CD4-positive, alpha-beta T cell (primary cell): ENCODE results near the gene VPS9D1. TPM values are rescaled to one million over a fixed set of nuclear protein-coding genes. Genes with fewer than 3 reads are reported as not detected.

ENCODE experiments used
- ATAC-seq: fragments of 200-7000 bp; cut with Tn5 transposase; one replicate; pipeline ENCODE4 v1.10.0; 2022; ENCODE audit warnings: mild to moderate bottlenecking; ENCODE audit not compliant: poor library complexity
- CTCF ChIA-PET: fragments of 350-600 bp; sonication (Branson Sonifier 250); formaldehyde crosslinking; loops from one replicate; lab custom pipeline; 2021; ENCODE audit warnings: antibody characterized with exemption, inconsistent platforms; lab: Charles Lee
- POLR2A ChIA-PET: fragments of 350-600 bp; sonication (Branson Sonifier 250); formaldehyde crosslinking; loops from one replicate; lab custom pipeline; 2021; ENCODE audit warnings: antibody characterized with exemption, inconsistent platforms; lab: Charles Lee
- DNase-seq, 14 experiments: peaks; one replicate each; pipeline ENCODE4 v3.0.0-alpha.2; 2013 to 2020; ENCODE audit warnings: mixed read lengths in 2 of 14
- H3K27ac ChIP-seq, 2 donors: one replicate each; pipeline versions ENCODE4 v1.5.1 to v1.7.0; 2013; ENCODE audit warnings: low read length in 2 of 2, low read depth in 1 of 2, mild to moderate bottlenecking in 1 of 2
- H3K27me3 ChIP-seq, 2 experiments: 1 replicate in 1 of 2; 2 replicates in 1 of 2; pipeline versions ENCODE4 v1.6.1 to v1.7.0; 2013; ENCODE audit warnings: low read length in 2 of 2, control low read depth in 1 of 2, mild to moderate bottlenecking in 1 of 2, moderate library complexity in 1 of 2; ENCODE audit not compliant: insufficient read depth in 2 of 2, control insufficient read depth in 1 of 2
- H3K36me3 ChIP-seq: one replicate; pipeline ENCODE4 v1.6.1; 2013; ENCODE audit warnings: low read length, control low read depth; ENCODE audit not compliant: insufficient read depth
- H3K4me1 ChIP-seq: one replicate; pipeline ENCODE4 v1.6.1; 2013; ENCODE audit warnings: low read length, control low read depth; ENCODE audit not compliant: insufficient read depth
- H3K4me3 ChIP-seq: one replicate; pipeline ENCODE4 v1.5.1; 2013; ENCODE audit warnings: mild to moderate bottlenecking, low read length, moderate library complexity
- H3K9me3 ChIP-seq, 2 experiments: 1 replicate in 1 of 2; 2 replicates in 1 of 2; pipeline versions ENCODE4 v1.6.1 to v1.7.0; 2013; ENCODE audit warnings: low read length in 2 of 2, mild to moderate bottlenecking in 2 of 2, control low read depth in 1 of 2, moderate library complexity in 1 of 2; ENCODE audit not compliant: control insufficient read depth in 1 of 2, insufficient read depth in 1 of 2
- H3K27ac Mint-ChIP-seq: one replicate; pipeline ENCODE4 v1.8.0; 2020; ENCODE audit warnings: mixed read lengths
- H3K27me3 Mint-ChIP-seq: one replicate; pipeline ENCODE4 v1.8.0; 2021; ENCODE audit warnings: mixed read lengths
- H3K36me3 Mint-ChIP-seq: one replicate; pipeline ENCODE4 v1.8.0; 2021; ENCODE audit warnings: low read depth, mixed read lengths
- H3K4me1 Mint-ChIP-seq: one replicate; pipeline ENCODE4 v1.8.0; 2021; ENCODE audit warnings: low read depth, mixed read lengths
- H3K4me3 Mint-ChIP-seq: one replicate; pipeline ENCODE4 v1.8.0; 2020; ENCODE audit warnings: mild to moderate bottlenecking, mixed read lengths
- H3K9me3 Mint-ChIP-seq: one replicate; pipeline ENCODE4 v1.8.0; 2020; ENCODE audit warnings: mixed read lengths
- intact Hi-C, 2 experiments: fragments of 100-400 bp; cut with DNase I in 1 of 2; cut with micrococcal nuclease in 1 of 2; formaldehyde crosslinking; loops; one replicate each; pipeline versions ENCODE4 v1.15.1 to v1.9.0; 2023 to 2025; cut with DNase I, micrococcal nuclease
- total RNA-seq, 174 experiments: library from RNA in 2 of 174; stranded (reverse) in 2 of 174; gene quantifications; one replicate each; pipeline ENCODE4 v1.2.3 and lab custom pipeline; 2021 to 2026
- TF ChIP-seq, protein P1 (sequence below): fragments of 200-600 bp; IDR thresholded peaks from one replicate; pipeline ENCODE4 v1.8.0; 2022; ENCODE audit warnings: antibody characterized with exemption, mild to moderate bottlenecking

VPS9D1 gene
- total RNA-seq, 2 experiments from 2014 or later, result 18.5 to 21.8 TPM

DNA sequence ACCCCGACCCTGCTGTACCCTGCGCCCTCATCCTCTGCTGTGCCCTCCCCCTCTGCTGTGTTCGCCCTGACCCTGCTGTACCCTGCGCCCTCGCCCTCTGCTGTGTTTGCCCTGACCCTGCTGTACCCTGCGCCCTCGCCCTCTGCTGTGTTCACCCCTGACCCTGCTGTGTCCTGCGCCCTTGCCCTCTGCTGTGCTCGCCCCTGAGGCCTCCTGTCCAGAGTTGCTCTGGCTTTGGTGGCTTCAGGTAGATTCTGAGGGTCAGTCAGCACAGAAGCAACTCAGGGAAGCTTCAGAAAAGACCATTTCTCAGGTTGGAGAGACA, 12.2 kb upstream of the VPS9D1 start:
- Histone ChIP-seq H3K9me3 (no peaks in the 10 kb centered on the region), H3K27me3 (no peaks in the 10 kb centered on the region), H3K36me3 (peaks cover 97% of the 10 kb centered on the region), H3K4me1 (peaks cover 94% of the 10 kb centered on the region), H3K27ac (no peak overlapping the region), H3K4me3 (no peak overlapping the region)
- TF ChIP-seq, protein P1, sequence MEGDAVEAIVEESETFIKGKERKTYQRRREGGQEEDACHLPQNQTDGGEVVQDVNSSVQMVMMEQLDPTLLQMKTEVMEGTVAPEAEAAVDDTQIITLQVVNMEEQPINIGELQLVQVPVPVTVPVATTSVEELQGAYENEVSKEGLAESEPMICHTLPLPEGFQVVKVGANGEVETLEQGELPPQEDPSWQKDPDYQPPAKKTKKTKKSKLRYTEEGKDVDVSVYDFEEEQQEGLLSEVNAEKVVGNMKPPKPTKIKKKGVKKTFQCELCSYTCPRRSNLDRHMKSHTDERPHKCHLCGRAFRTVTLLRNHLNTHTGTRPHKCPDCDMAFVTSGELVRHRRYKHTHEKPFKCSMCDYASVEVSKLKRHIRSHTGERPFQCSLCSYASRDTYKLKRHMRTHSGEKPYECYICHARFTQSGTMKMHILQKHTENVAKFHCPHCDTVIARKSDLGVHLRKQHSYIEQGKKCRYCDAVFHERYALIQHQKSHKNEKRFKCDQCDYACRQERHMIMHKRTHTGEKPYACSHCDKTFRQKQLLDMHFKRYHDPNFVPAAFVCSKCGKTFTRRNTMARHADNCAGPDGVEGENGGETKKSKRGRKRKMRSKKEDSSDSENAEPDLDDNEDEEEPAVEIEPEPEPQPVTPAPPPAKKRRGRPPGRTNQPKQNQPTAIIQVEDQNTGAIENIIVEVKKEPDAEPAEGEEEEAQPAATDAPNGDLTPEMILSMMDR, result no peak
- Mint-ChIP-seq H3K27me3 (no peaks in the 10 kb centered on the region), H3K4me3 (no peak overlapping the region), H3K4me1 (peaks cover 48% of the 10 kb centered on the region), H3K27ac (no peak overlapping the region), H3K9me3 (no peaks in the 10 kb centered on the region), H3K36me3 (peaks cover 94% of the 10 kb centered on the region)
- no peak for ATAC-seq
- ChIA-PET CTCF (no interaction called here), POLR2A (no interaction called here)
- DNase-seq, result no peak
- intact Hi-C loops, result no loop called here

GRCh38 chr16:89732142-89732917, 11.6 kb upstream of the VPS9D1 start:
- DNase-seq (no peak), ATAC-seq (no peak)
- Histone ChIP-seq H3K4me1 (peaks cover 94% of the 10 kb centered on the region), H3K4me3 (no peak overlapping the region), H3K9me3 (no peaks in the 10 kb centered on the region), H3K27ac (no peak overlapping the region), H3K36me3 (peaks cover 97% of the 10 kb centered on the region), H3K27me3 (no peaks in the 10 kb centered on the region)
- peak overlapping the region; percentile 53 for H3K27ac Mint-ChIP-seq
- POLR2A ChIA-PET, result interaction anchor here (1.3 kb wide), 1 partner anchor 9 kb away, joined by 6 read pairs; no protein-coding TSS in a partner anchor
- peaks cover 94% of the 10 kb centered on the region for H3K36me3 Mint-ChIP-seq
- peaks cover 48% of the 10 kb centered on the region for H3K4me1 Mint-ChIP-seq
- TF ChIP-seq, protein P1, result no peak
- intact Hi-C loops, result no loop called here
- CTCF ChIA-PET, result interaction anchor here (0.9 kb wide), 1 partner anchor 128 kb away, joined by 4 read pairs; no protein-coding TSS in a partner anchor
- H3K4me3 Mint-ChIP-seq, result no peak overlapping the region
- H3K27me3 Mint-ChIP-seq, result no peaks in the 10 kb centered on the region
- H3K9me3 Mint-ChIP-seq, result no peaks in the 10 kb centered on the region

- Histone ChIP-seq H3K27ac (peak overlapping the region in 1 of 2 donors; percentile 4), H3K4me3 (no peak overlapping the region), H3K27me3 (no peaks in the 10 kb centered on the region), H3K36me3 (peaks cover 95% of the 10 kb centered on the region), H3K4me1 (peaks cover 94% of the 10 kb centered on the region), H3K9me3 (no peaks in the 10 kb centered on the region)
- Mint-ChIP-seq H3K4me1 (peaks cover 46% of the 10 kb centered on the region), H3K27ac (peak overlapping the region; percentile 53), H3K9me3 (no peaks in the 10 kb centered on the region), H3K27me3 (no peaks in the 10 kb centered on the region), H3K4me3 (no peak overlapping the region), H3K36me3 (peaks cover 92% of the 10 kb centered on the region)
- CTCF ChIA-PET, result no interaction called here
- TF ChIP-seq, protein P1, result no peak
- intact Hi-C loops, result no loop called here
- POLR2A ChIA-PET, result interaction anchor here (0.7 kb wide), 1 partner anchor 30 kb away, joined by 3 read pairs; no protein-coding TSS in a partner anchor
- no peak for ATAC-seq
- DNase-seq, result no peak
Observed at GRCh38 chr16:89730610-89731234, 10.0 kb upstream of the VPS9D1 start.
